Fibroblast of lung (primary cell): Measurements from ENCODE around the gene ANO10.

ENCODE experiments used
- CTCF ChIP-seq, 2 donors: IDR thresholded peaks in 1 of 2; conservative IDR thresholded peaks in 1 of 2; 1 replicate in 1 of 2; 2 replicates in 1 of 2; pipeline ENCODE4 v1.5.1; 2011 to 2012; ENCODE audit warnings: low read length in 2 of 2, control low read depth in 1 of 2, inconsistent platforms in 1 of 2, low read depth in 1 of 2, mild to moderate bottlenecking in 1 of 2
- EZH2 ChIP-seq: IDR thresholded peaks from 2 replicates; pipeline ENCODE4 v1.5.1; 2012; ENCODE audit warnings: low read length, control low read depth, mild to moderate bottlenecking; ENCODE audit errors: missing control alignments

DNA sequence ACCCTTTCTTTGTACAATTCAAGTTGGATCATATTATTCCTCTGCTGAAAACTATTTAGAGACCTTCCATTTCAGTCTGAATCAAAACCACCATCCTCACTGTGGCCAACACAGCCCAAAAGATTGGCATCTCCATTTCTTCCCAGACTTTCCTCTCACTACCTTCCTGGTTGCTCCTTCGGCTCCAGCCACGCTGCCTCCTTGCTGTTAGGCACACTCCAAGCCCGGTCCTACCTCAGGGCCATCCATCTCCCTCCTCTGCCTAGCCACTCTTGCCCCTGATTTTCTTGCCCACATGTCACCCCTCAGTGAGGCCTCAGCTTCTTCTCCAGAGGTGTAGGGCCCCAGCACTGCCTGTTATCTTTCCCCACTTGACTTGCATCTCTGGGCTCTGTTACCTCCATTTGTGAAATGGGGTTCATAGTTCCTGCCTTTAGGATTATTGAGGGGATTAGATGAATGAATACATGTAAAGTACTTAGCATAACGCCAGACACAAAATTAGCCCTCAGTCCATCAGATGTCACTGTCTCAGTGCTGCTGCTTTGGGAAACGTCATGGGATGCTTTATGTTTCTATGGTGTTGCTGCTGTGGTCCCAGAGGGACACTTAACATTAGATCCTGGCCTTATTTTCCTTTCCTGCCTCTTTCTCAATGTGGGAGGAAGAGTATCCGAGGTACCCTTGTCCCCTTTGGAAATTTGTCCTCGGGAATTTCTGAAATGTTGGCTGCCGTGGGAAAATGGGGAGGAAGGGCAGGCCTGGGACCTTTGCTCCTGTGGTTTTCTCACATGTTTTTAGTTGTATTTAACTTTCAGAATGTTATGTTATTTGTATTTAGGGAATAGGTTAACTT lies 304.1 kb downstream of the ANO10 start:
- no peak for TF ChIP-seq CTCF (conservative IDR thresholded peaks at IDR 0.05 in 1 of 2, IDR thresholded peaks at IDR 0.05 in 1 of 2; ENCODE audit: low read depth in 1 of 2, low read length in 2 of 2)
- TF ChIP-seq EZH2: no peak
